Upper lobe of left lung (tissue), 4 donors: ENCODE data around the gene SPTBN1.

Experiments
- EP300 ChIP-seq, 4 donors: sonication (generic); formaldehyde crosslinking; IDR thresholded peaks; one replicate each; pipeline ENCODE4 v1.5.1; 2017; ENCODE audit warnings: antibody characterized with exemption in 4 of 4, control low read depth in 2 of 4
- POLR2A ChIP-seq, 4 donors: fragments of 450-650 bp; IDR thresholded peaks; one replicate each; pipeline ENCODE4 v1.5.1; 2016 to 2017; ENCODE audit warnings: antibody characterized with exemption in 4 of 4, mild to moderate bottlenecking in 2 of 4
- TF ChIP-seq, protein P1 (sequence below), 6 experiments: fragments of 450-650 bp in 4 of 6; fragments of 200-600 bp in 2 of 6; sonication (generic) in 2 of 6; IDR thresholded peaks; one replicate each; pipeline ENCODE4 v1.5.1; 2016 to 2019; ENCODE audit warnings: antibody characterized with exemption in 6 of 6

GRCh38 chr2:54660752-54661151 is 204.6 kb downstream of the SPTBN1 start:
- TF ChIP-seq POLR2A (IDR thresholded peaks at IDR 0.05) (no peak), EP300 (IDR thresholded peaks at IDR 0.05) (no peak)
- TF ChIP-seq, protein P1, sequence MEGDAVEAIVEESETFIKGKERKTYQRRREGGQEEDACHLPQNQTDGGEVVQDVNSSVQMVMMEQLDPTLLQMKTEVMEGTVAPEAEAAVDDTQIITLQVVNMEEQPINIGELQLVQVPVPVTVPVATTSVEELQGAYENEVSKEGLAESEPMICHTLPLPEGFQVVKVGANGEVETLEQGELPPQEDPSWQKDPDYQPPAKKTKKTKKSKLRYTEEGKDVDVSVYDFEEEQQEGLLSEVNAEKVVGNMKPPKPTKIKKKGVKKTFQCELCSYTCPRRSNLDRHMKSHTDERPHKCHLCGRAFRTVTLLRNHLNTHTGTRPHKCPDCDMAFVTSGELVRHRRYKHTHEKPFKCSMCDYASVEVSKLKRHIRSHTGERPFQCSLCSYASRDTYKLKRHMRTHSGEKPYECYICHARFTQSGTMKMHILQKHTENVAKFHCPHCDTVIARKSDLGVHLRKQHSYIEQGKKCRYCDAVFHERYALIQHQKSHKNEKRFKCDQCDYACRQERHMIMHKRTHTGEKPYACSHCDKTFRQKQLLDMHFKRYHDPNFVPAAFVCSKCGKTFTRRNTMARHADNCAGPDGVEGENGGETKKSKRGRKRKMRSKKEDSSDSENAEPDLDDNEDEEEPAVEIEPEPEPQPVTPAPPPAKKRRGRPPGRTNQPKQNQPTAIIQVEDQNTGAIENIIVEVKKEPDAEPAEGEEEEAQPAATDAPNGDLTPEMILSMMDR (IDR thresholded peaks at IDR 0.05), result no peak
